Activated B cell treated with CpG ODN at 0.5 μM for 24 hours (primary cell): ENCODE data around the gene OVCH1. TPM values are rescaled to one million over a fixed set of nuclear protein-coding genes. Genes with fewer than 3 reads are reported as not detected.

Experiments used
- ATAC-seq: fragments of 200-7000 bp; cut with Tn5 transposase; one replicate; pipeline ENCODE4 v1.10.0; 2021; ENCODE audit warnings: low read depth, mild to moderate bottlenecking, moderate library complexity
- CTCF ChIA-PET: fragments of 350-600 bp; sonication (Branson Sonifier 250); formaldehyde crosslinking; loops from one replicate; lab custom pipeline; 2021; ENCODE audit warnings: antibody characterized with exemption; lab: Charles Lee
- POLR2A ChIA-PET: fragments of 350-600 bp; sonication (Branson Sonifier 250); formaldehyde crosslinking; loops from one replicate; lab custom pipeline; 2021; ENCODE audit warnings: antibody characterized with exemption; lab: Charles Lee
- DNase-seq: peaks from one replicate; pipeline ENCODE4 v3.0.0; 2022
- H3K27ac Mint-ChIP-seq: one replicate; pipeline ENCODE4 v1.8.0; 2020; ENCODE audit warnings: mixed read lengths
- H3K27me3 Mint-ChIP-seq: one replicate; pipeline ENCODE4 v1.8.0; 2021; ENCODE audit warnings: mixed read lengths
- H3K36me3 Mint-ChIP-seq: one replicate; pipeline ENCODE4 v1.8.0; 2021; ENCODE audit warnings: low read depth, mixed read lengths
- H3K4me1 Mint-ChIP-seq: one replicate; pipeline ENCODE4 v1.8.0; 2021; ENCODE audit warnings: mixed read lengths
- H3K4me3 Mint-ChIP-seq: one replicate; pipeline ENCODE4 v1.8.0; 2020; ENCODE audit warnings: mild to moderate bottlenecking, mixed read lengths
- H3K9me3 Mint-ChIP-seq: one replicate; pipeline ENCODE4 v1.8.0; 2020; ENCODE audit warnings: mixed read lengths
- CTCF ChIP-seq: fragments of 200-600 bp; IDR thresholded peaks from one replicate; pipeline ENCODE4 v1.8.0; 2022; ENCODE audit warnings: antibody characterized with exemption, mild to moderate bottlenecking
- intact Hi-C: fragments of 100-400 bp; cut with micrococcal nuclease; formaldehyde crosslinking; loops from one replicate; pipeline ENCODE4 v1.15.1; 2024
- total RNA-seq: library from RNA; stranded (reverse); gene quantifications from 2 replicates; pipeline ENCODE4 v1.2.3, GENCODE V29; 2022

OVCH1 gene
- total RNA-seq, 1 donor from 2014 or later, result not detected

GRCh38 chr12:29426498-29426897, 71.0 kb downstream of the OVCH1 start:
- peaks cover 5% of the 10 kb centered on the region for H3K27me3 Mint-ChIP-seq
- peaks cover 5% of the 10 kb centered on the region for H3K4me1 Mint-ChIP-seq
- ChIA-PET CTCF (no interaction called here), POLR2A (no interaction called here)
- H3K27ac Mint-ChIP-seq, result no peak overlapping the region
- no peak for ATAC-seq
- no peak overlapping the region for H3K4me3 Mint-ChIP-seq
- intact Hi-C loops, result loop anchor here (10.0 kb wide), 1 partner anchor 342 kb away; no protein-coding TSS in a partner anchor
- no peak for TF ChIP-seq CTCF
- DNase-seq, result no peak
- peaks cover 2% of the 10 kb centered on the region for H3K9me3 Mint-ChIP-seq
- H3K36me3 Mint-ChIP-seq, result no peaks in the 10 kb centered on the region

GRCh38 chr12:29425722-29426121, 71.8 kb downstream of the OVCH1 start:
- H3K27me3 Mint-ChIP-seq, result peaks cover 7% of the 10 kb centered on the region
- H3K4me1 Mint-ChIP-seq, result peaks cover 5% of the 10 kb centered on the region
- no peak overlapping the region for H3K4me3 Mint-ChIP-seq
- peaks cover 2% of the 10 kb centered on the region for H3K9me3 Mint-ChIP-seq
- H3K36me3 Mint-ChIP-seq, result no peaks in the 10 kb centered on the region
- POLR2A ChIA-PET, result no interaction called here
- TF ChIP-seq CTCF, result no peak
- no peak overlapping the region for H3K27ac Mint-ChIP-seq
- no peak for DNase-seq
- CTCF ChIA-PET, result no interaction called here
- intact Hi-C loops, result loop anchor here (10.0 kb wide), 1 partner anchor 341 kb away; no protein-coding TSS in a partner anchor
- no peak for ATAC-seq

GRCh38 chr12:29416748-29417147, 80.7 kb downstream of the OVCH1 start:
- intact Hi-C loops, result no loop called here
- no peaks in the 10 kb centered on the region for H3K4me1 Mint-ChIP-seq
- H3K36me3 Mint-ChIP-seq, result no peaks in the 10 kb centered on the region
- peaks cover 10% of the 10 kb centered on the region for H3K27me3 Mint-ChIP-seq
- no peak overlapping the region for H3K4me3 Mint-ChIP-seq
- DNase-seq (no peak), ATAC-seq (no peak)
- H3K27ac Mint-ChIP-seq, result no peak overlapping the region
- H3K9me3 Mint-ChIP-seq, result no peaks in the 10 kb centered on the region
- CTCF ChIA-PET, result no interaction called here
- POLR2A ChIA-PET, result no interaction called here
- no peak for TF ChIP-seq CTCF

- POLR2A ChIA-PET, result no interaction called here
- CTCF ChIA-PET, result interaction anchor here (0.9 kb wide), 1 partner anchor 1392 kb away, joined by 3 read pairs; no protein-coding TSS in a partner anchor
- Mint-ChIP-seq H3K9me3 (no peaks in the 10 kb centered on the region), H3K27ac (no peak overlapping the region), H3K4me3 (no peak overlapping the region), H3K36me3 (no peaks in the 10 kb centered on the region), H3K27me3 (peaks cover 6% of the 10 kb centered on the region), H3K4me1 (no peaks in the 10 kb centered on the region)
- ATAC-seq (no peak), DNase-seq (no peak)
- TF ChIP-seq CTCF, result no peak
- intact Hi-C loops, result no loop called here
Observed at GRCh38 chr12:29415111-29415510, 82.4 kb downstream of the OVCH1 start.

GRCh38 chr12:29414368-29414767, 83.1 kb downstream of the OVCH1 start:
- no peaks in the 10 kb centered on the region for H3K36me3 Mint-ChIP-seq
- POLR2A ChIA-PET, result no interaction called here
- no peak for TF ChIP-seq CTCF

More at GRCh38 chr12:29414368-29414767, 83.1 kb downstream of the OVCH1 start:
- Mint-ChIP-seq H3K27me3 (peaks cover 8% of the 10 kb centered on the region), H3K27ac (no peak overlapping the region), H3K4me3 (no peak overlapping the region), H3K9me3 (peaks cover 2% of the 10 kb centered on the region), H3K4me1 (no peaks in the 10 kb centered on the region)
- CTCF ChIA-PET, result no interaction called here
- no peak for DNase-seq
- intact Hi-C loops, result no loop called here
- no peak for ATAC-seq
